Measurements from ENCODE around the gene POPDC2. TPM values are rescaled to one million over a fixed set of nuclear protein-coding genes. Genes with fewer than 3 reads are reported as not detected.
"Not testable (repeated sequence)": the region's sequence is repeated elsewhere in the genome, so short reads cannot be mapped to it uniquely, and the experiment has no call there.

The POPDC2 gene
- total RNA-seq, 2 experiments from 2014 or later, result 2.3 to 3.1 TPM

DNA sequence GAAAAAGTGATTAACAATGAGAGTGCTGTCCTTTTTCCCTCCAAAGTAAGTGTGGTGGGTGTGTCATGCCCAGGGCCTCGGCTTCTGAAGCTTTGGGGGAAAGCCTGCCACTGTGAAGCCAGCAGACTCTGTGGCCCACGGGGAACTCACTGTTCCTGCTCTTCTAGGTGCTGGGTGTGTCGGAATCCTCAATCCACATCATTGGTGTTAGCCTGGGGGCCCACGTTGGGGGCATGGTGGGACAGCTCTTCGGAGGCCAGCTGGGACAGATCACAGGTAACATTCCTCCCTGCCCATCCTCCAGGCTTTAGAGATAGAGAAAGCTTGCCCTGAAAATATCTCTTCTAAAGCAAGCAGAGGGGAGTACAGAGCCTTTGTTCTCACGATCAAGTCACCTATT is 51.1 kb downstream of the POPDC2 start:
- Mint-ChIP-seq H3K27me3 (peaks cover 37% of the 10 kb centered on the region), H3K36me3 (no peaks in the 10 kb centered on the region), H3K4me1 (peaks cover 5% of the 10 kb centered on the region), H3K27ac (no peak overlapping the region), H3K9me3 (ENCODE audit: low read depth) (no peaks in the 10 kb centered on the region), H3K4me3 (no peak overlapping the region)
- CTCF ChIA-PET, result no interaction called here
- ATAC-seq (no peak), DNase-seq (no peak)

DNA sequence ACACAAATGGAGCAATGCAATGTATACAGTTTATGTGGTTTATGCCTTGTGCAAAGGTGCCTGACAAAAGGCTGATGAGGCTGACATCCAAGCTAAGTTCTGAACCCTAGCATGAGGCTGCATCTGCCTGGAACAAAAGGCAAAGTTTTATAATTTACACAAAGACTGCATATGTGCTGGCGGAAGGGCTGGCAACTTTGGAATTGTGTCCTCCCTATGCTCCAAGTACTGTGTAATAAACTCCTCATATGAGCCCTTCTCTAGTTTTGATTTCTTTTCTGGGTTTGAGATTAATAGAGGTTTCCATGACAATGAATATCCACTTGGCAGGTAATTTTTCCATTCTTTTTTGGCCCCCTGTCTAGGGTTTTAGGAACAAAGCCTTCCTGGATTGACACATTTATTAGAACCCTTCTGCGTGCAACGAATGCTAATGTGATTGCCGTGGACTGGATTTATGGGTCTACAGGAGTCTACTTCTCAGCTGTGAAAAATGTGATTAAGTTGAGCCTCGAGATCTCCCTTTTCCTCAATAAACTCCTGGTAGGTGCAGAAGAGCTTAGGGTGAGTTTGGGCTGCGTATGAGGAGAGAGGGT is 51.9 kb downstream of the POPDC2 start:
- H3K4me3 Mint-ChIP-seq, result no peak overlapping the region
- CTCF ChIA-PET, result no interaction called here

DNA sequence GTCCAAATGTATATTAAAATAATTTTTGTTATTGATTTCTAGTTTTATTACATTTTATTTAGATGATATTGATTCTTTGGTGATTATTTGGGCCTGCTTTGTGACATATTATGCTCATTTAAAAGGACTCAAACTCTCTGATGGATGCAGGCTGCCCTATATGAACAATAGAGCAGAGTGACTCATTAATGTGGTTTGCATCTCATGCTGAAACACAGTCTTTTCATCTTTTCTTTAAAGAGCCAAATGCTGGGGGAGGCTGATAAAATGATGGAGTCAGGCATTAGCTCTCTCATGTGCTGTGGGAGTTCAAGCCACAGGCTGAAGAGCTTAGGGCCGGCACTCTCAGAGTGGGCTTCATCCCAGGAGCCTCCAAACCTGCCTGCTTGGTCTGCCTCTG is 55.5 kb downstream of the POPDC2 start:
- peaks cover 20% of the 10 kb centered on the region for H3K27me3 Mint-ChIP-seq
- no peak overlapping the region for H3K27ac Mint-ChIP-seq
- CTCF ChIA-PET, result interaction anchor here (1.0 kb wide), 1 partner anchor 25 kb away, joined by 3 read pairs; no protein-coding TSS in a partner anchor
- H3K9me3 Mint-ChIP-seq (ENCODE audit: low read depth), result no peaks in the 10 kb centered on the region
- no peaks in the 10 kb centered on the region for H3K36me3 Mint-ChIP-seq
- DNase-seq, result no peak
- peaks cover 18% of the 10 kb centered on the region for H3K4me1 Mint-ChIP-seq
- no peak for ATAC-seq
- no peak overlapping the region for H3K4me3 Mint-ChIP-seq

More for the DNA sequence above, 51.9 kb downstream of the POPDC2 start:
- H3K4me1 Mint-ChIP-seq, result peaks cover 5% of the 10 kb centered on the region
- peaks cover 37% of the 10 kb centered on the region for H3K27me3 Mint-ChIP-seq
- H3K9me3 Mint-ChIP-seq (ENCODE audit: low read depth), result no peaks in the 10 kb centered on the region
- ATAC-seq (no peak), DNase-seq (no peak)
- H3K27ac Mint-ChIP-seq, result no peak overlapping the region
- H3K36me3 Mint-ChIP-seq, result no peaks in the 10 kb centered on the region

DNA sequence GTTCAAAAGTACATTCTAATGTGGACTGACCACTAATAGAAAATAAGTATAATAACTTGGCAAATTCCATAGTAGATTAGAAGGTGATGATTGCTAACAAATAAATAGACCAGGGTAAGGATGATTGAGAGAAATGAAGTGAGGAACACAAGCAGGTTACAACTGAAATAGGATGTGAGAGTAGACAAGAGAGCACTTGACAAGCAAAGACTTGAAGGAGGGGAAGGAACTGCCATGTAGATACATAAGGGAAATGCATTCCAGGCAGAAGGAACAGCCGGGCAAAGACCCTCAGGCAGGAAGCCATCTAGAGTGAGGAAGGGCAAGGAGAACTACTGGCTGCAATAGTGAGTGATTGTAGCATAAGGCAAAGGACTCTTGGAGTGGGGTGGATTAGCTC is 57.7 kb downstream of the POPDC2 start:
- ATAC-seq (no peak), DNase-seq (no peak)
- Mint-ChIP-seq H3K4me3 (no peak overlapping the region), H3K27me3 (peaks cover 4% of the 10 kb centered on the region), H3K9me3 (ENCODE audit: low read depth) (no peaks in the 10 kb centered on the region), H3K4me1 (peaks cover 32% of the 10 kb centered on the region), H3K36me3 (no peaks in the 10 kb centered on the region), H3K27ac (no peak overlapping the region)
- CTCF ChIA-PET, result interaction anchor here (1.1 kb wide), 1 partner anchor 78 kb away, joined by 3 read pairs; no protein-coding TSS in a partner anchor

DNA sequence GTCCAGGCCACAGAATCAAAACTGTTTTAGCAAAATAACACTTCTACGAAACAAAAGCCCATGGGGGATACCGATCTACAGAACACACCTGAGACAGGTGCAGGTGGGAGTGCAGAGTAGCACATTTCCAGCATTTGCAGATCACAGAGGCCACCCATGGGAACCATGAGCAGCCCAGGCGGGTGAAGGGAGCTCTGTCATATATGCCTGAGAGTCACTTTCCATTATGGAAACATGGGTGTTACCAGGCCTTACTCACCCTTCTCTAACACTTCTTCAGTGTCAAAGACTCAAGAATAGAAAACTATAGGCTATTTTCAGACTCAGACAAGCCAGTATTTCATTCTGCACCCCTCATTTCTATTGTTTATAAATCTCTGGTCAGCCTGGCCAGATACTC is 59.2 kb downstream of the POPDC2 start:
- Mint-ChIP-seq H3K27ac (no peak overlapping the region), H3K27me3 (no peaks in the 10 kb centered on the region), H3K9me3 (ENCODE audit: low read depth) (no peaks in the 10 kb centered on the region), H3K4me3 (no peak overlapping the region), H3K4me1 (peaks cover 36% of the 10 kb centered on the region), H3K36me3 (no peaks in the 10 kb centered on the region)
- CTCF ChIA-PET, result interaction anchor here (0.6 to 1.8 kb wide), 6 partner anchors 26 to 88 kb away, joined by 3 to 9 read pairs (median 3); partner anchors contain the start of gene CD80
- DNase-seq (no peak), ATAC-seq (peak; percentile 35)

DNA sequence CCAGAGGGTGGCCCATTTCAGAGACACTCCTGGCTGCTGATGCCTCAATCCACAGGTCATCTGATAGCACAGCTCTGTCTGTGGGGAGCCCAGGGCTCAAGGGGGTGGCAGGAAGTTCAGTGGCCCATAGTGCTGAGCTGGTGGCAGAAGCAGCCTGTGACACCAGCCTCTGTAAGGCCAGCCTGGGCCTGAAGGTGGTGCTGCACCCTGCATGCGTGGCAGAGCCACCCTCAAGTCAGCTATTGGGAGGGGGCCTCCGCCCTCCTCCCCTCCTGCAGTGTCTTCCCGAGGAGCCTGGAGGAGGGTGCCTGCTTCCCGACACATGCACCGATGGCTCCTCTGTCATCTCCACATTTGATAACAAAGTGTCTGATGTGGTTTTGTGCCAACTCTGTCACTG is 59.7 kb downstream of the POPDC2 start:
- peak; percentile 90 for ATAC-seq

DNA sequence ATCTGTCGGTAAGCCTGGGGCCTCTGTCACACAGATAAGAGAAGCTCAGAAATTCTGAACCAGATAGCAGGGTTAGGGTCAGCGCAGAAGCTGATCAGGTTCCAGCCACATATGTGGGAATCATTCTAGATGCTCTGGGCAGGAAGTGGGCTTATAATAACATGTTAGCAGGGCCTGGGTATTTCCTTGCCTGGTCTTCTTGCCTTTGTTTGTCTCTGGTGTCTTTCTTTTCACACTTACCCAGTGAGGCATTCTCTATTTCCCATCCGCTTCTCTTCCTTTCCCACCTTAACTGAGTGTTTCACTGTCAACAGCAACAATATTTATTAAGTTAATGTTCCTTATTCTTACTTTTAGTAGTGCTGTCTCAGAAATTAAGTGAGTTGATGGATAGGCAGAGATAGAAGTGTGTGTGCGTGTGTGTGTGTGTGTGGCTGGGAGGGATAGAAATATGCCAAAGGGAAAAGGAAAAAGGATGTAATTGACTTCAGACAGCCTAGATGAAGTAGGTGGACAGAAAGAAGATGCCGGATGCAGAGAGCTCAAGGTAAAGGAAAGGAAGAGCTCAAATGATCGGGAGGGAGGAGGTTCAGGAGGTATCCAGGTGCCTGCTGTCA is 60.7 kb downstream of the POPDC2 start:
- CTCF ChIA-PET, result interaction anchor here (0.9 to 1.8 kb wide), 5 partner anchors 9 to 82 kb away, joined by 3 to 9 read pairs (median 6); no protein-coding TSS in a partner anchor
- Mint-ChIP-seq H3K9me3 (ENCODE audit: low read depth) (no peaks in the 10 kb centered on the region), H3K4me1 (peaks cover 36% of the 10 kb centered on the region), H3K4me3 (no peak overlapping the region), H3K36me3 (no peaks in the 10 kb centered on the region), H3K27me3 (no peaks in the 10 kb centered on the region), H3K27ac (no peak overlapping the region)
- ATAC-seq, result no peak
- DNase-seq, result no peak

More for the DNA sequence above, 59.7 kb downstream of the POPDC2 start:
- DNase-seq, result peak; percentile 63
- Mint-ChIP-seq H3K36me3 (no peaks in the 10 kb centered on the region), H3K27me3 (no peaks in the 10 kb centered on the region), H3K4me3 (no peak overlapping the region), H3K27ac (no peak overlapping the region), H3K9me3 (ENCODE audit: low read depth) (no peaks in the 10 kb centered on the region), H3K4me1 (peaks cover 40% of the 10 kb centered on the region)
- CTCF ChIA-PET, result interaction anchor here (0.8 to 1.8 kb wide), 8 partner anchors 10 to 88 kb away, joined by 3 to 9 read pairs (median 3); partner anchors contain the start of gene CD80

DNA sequence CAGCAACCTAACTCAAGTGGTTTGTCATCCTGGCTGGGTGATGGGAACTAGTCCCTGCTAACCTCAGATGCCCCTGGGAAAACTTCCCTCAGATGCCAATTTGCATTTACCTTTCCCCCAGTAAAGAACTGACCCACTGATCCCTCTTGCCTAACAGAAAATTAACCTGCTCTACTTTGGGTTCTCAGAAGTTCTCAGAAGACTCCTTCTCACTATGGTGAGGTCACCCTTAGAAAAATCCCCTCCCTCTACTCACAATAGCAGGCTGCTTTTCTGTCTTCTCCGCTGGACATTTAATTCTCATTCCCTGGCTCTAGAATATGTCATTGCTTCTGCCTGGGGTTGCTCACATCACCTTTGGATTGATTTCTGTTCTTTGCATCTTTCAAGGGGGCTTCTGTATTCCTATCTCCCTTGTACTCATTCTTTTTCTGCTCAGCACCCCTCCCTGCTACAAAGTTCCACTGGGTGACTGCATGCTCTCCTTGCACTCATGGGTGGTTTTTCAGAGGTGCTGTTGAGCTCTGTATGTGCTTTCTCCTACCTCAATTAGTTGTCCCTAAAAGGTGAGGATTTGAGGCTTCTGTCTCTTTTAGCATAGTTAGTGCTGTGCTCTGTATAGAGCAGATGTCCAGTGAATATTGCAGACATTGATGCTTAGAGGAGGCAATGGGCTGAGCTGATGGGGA is 61.8 kb downstream of the POPDC2 start:
- DNase-seq (no peak), ATAC-seq (no peak)
- no peak overlapping the region for H3K4me3 Mint-ChIP-seq
- H3K27ac Mint-ChIP-seq, result no peak overlapping the region
- H3K4me1 Mint-ChIP-seq, result peaks cover 36% of the 10 kb centered on the region
- no peaks in the 10 kb centered on the region for H3K36me3 Mint-ChIP-seq
- H3K9me3 Mint-ChIP-seq (ENCODE audit: low read depth), result no peaks in the 10 kb centered on the region
- CTCF ChIA-PET, result no interaction called here
- no peaks in the 10 kb centered on the region for H3K27me3 Mint-ChIP-seq

DNA sequence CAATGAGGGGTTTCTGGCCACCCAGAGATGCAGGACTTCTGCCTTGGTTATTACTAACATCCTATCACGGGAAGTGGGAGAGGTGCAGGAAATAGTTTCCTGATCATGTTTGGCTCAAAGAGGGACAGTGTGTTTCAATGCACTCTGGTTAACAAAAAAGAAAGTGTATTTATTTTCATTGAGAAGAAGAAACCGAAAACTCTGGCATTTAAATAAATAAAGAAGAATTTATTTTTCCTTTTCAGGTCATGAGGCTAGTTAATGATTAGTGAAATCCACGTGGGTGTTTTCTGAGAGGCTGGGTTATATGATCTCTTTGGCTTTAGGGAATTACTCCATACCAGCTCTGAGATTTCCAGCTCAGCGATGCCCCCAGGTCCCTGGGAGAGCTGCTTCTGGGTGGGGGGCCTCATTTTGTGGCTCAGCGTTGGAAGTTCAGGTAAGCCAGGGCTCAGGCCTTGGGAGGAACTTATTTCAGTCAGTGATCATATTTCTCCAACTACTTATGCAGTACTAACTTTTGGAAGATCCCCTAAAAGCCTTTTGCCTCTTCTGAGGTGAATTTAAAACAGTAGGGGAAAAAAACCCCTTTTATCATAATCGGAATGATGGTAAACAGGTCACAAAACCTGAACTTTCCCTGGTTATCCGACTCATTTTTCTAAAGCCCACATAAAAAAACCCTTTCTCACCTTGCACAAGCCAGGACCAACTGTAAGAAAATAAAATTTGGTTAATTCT is 62.7 kb downstream of the POPDC2 start, which contains the start of gene PLA1A:
TSS of gene PLA1A (plus strand) at position 338 of the 741 bp plus-strand sequence. CDS start at position 367, 29 bp downstream.
- Mint-ChIP-seq H3K36me3 (no peaks in the 10 kb centered on the region), H3K9me3 (ENCODE audit: low read depth) (no peaks in the 10 kb centered on the region), H3K4me1 (peaks cover 36% of the 10 kb centered on the region), H3K4me3 (no peak within 1 kb of the TSS), H3K27ac (no peak within 1 kb of the TSS), H3K27me3 (peaks cover 3% of the 10 kb centered on the region)
- ATAC-seq, result no peak
- CTCF ChIA-PET, result no interaction called here
- DNase-seq, result no peak

DNA sequence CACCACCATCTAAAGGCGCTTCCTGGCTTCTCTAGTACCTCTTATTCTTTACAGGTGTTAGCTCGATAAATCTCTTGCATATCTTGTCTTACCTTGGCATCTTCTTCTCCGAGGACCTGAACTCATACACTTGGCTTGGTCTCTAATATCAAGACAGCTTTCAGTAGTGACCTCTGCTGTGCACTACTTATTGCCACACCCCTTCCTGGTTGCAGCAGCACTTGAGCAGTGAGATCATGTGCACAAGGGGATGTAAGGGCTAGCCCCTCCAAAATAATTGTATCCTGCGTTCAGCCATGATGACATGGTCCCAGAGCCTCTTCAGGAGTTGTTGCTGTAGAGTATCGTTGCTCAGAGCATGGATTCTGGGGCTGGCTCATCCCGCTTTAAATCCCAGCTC is 64.0 kb downstream of the POPDC2 start:
- H3K27me3 Mint-ChIP-seq, result peaks cover 3% of the 10 kb centered on the region
- no peaks in the 10 kb centered on the region for H3K9me3 Mint-ChIP-seq (ENCODE audit: low read depth)
- no peaks in the 10 kb centered on the region for H3K36me3 Mint-ChIP-seq
- no peak overlapping the region for H3K4me3 Mint-ChIP-seq
- peaks cover 34% of the 10 kb centered on the region for H3K4me1 Mint-ChIP-seq
- no peak overlapping the region for H3K27ac Mint-ChIP-seq
- CTCF ChIA-PET, result interaction anchor here (1.1 kb wide), 1 partner anchor 79 kb away, joined by 3 read pairs; no protein-coding TSS in a partner anchor
- ATAC-seq (no peak), DNase-seq (no peak)

DNA sequence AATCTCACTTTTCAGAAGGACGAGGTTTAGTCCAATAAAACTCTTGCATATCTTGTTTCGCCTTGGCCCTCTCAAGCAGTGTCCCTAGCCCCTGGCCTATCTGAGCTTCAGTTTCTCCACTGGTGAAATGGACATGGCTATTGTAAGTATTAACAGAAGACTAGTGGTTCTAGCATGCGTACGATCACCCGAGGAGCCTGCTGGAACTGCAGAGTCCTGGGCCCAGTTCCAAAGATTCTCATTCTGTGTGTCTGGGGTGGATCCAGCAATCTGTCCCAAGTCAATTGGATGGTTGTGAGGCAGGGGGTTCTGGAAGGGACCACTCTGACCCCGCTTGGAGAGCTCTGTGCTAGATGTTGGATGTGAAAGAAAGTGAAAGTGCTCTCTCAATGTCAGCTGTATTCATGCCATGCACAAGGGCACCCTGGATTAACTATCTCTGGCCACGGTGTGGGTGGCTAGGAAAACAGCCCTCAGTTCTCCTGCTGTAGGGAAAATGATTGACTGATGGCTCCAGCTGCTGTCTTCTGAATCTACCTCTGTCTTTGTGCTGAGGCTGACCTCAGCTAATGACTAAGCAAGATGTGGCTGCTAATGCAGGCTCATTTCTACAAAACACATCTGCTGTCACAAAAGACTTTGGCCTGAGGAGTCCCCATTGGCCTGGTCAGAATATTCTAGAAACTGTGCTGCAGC is 64.6 kb downstream of the POPDC2 start:
- H3K36me3 Mint-ChIP-seq, result peaks cover under 1% of the 10 kb centered on the region
- peaks cover 3% of the 10 kb centered on the region for H3K27me3 Mint-ChIP-seq
- H3K9me3 Mint-ChIP-seq (ENCODE audit: low read depth), result no peaks in the 10 kb centered on the region
- H3K4me3 Mint-ChIP-seq, result no peak overlapping the region
- no peak overlapping the region for H3K27ac Mint-ChIP-seq
- peaks cover 29% of the 10 kb centered on the region for H3K4me1 Mint-ChIP-seq
- ATAC-seq, result no peak
- no peak for DNase-seq
- CTCF ChIA-PET, result interaction anchor here (0.8 to 1.1 kb wide), 2 partner anchors 80 to 85 kb away, joined by 3 to 4 read pairs; no protein-coding TSS in a partner anchor

DNA sequence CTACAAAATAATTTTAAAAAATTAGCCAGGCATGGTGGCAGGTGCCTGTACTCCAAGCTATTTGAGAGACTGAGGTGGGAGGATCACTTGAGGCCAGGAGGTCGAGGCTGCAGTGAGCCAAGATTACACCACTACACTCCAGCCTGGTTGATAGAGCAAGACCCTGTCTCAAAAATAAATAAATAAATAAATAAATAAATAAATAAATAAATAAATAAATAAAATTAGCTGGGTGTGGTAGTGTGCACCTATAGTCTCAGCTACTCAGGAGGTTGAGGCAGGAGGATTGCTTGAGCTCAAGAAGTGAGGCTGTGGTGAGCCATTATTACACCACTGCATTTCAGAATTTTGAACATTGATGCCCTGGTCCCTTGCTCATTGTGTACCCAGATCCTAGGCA is 65.5 kb downstream of the POPDC2 start:
- H3K4me3 Mint-ChIP-seq; ATAC-seq; H3K27me3 Mint-ChIP-seq; H3K27ac Mint-ChIP-seq; H3K36me3 Mint-ChIP-seq; H3K9me3 Mint-ChIP-seq (ENCODE audit: low read depth); DNase-seq; CTCF ChIA-PET: not testable (repeated sequence)
- H3K4me1 Mint-ChIP-seq, result peaks cover 23% of the 10 kb centered on the region
